Fibroblast of the aortic adventitia (primary cell): ENCODE results near the gene SPECC1L. TPM values are rescaled to one million over a fixed set of nuclear protein-coding genes. Genes with fewer than 3 reads are reported as not detected.
"Not testable (repeated sequence)": the region's sequence is repeated elsewhere in the genome, so short reads cannot be mapped to it uniquely, and the experiment has no call there.

Source experiments
- DNase-seq: peaks from one replicate; pipeline ENCODE4 v3.0.0-alpha.2; 2010; ENCODE audit warnings: low read depth
- H3K4me3 ChIP-seq: 2 replicates; pipeline ENCODE4 v1.5.1; 2011; ENCODE audit warnings: low read depth, mild to moderate bottlenecking, control low read depth, low read length, moderate library complexity
- total RNA-seq: library from RNA; depleted of rRNA; stranded (reverse); fragments of >200 nt; gene quantifications from 2 replicates; pipeline ENCODE4 v1.2.3, GENCODE V29; 2012; ENCODE audit warnings: low replicate concordance
- TF ChIP-seq, protein P1 (sequence below): IDR thresholded peaks from 2 replicates; pipeline ENCODE4 v1.5.1; 2011; ENCODE audit warnings: mild to moderate bottlenecking, low read length, control low read depth, inconsistent platforms; ENCODE audit not compliant: insufficient read depth

SPECC1L gene
- total RNA-seq, 1 donor = 43.2 TPM

GRCh38 chr22:24282401-24282800 lies 11.8 kb downstream of the SPECC1L start:
- TF ChIP-seq, protein P1, sequence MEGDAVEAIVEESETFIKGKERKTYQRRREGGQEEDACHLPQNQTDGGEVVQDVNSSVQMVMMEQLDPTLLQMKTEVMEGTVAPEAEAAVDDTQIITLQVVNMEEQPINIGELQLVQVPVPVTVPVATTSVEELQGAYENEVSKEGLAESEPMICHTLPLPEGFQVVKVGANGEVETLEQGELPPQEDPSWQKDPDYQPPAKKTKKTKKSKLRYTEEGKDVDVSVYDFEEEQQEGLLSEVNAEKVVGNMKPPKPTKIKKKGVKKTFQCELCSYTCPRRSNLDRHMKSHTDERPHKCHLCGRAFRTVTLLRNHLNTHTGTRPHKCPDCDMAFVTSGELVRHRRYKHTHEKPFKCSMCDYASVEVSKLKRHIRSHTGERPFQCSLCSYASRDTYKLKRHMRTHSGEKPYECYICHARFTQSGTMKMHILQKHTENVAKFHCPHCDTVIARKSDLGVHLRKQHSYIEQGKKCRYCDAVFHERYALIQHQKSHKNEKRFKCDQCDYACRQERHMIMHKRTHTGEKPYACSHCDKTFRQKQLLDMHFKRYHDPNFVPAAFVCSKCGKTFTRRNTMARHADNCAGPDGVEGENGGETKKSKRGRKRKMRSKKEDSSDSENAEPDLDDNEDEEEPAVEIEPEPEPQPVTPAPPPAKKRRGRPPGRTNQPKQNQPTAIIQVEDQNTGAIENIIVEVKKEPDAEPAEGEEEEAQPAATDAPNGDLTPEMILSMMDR = no peak
- DNase-seq = no peak
- no peak overlapping the region for H3K4me3 ChIP-seq

DNA sequence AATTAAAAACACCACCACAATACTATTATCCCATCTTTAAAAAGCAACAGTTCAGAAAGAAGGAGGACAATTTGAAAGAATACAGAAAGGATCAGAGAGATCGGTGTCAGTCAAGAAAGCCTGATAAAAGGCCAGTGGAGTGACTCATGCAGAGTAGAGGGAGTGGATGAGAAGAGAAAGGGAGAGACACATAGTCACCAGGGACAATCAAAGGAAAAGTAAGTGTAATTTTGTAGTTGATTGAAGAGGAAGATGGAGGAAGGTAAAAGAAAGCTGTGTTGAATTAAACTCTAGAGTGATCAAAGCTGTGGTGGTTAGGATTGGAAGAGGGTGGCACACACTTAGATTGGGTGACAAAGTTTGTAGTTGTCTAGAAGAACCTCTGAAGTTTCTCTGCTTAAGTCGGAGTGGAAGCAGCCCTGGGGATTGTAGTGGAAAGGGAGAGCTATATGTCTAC lies 14.1 kb downstream of the SPECC1L start:
- TF ChIP-seq, protein P1 = no peak
- DNase-seq = peak; percentile 25
- no peak overlapping the region for H3K4me3 ChIP-seq

GRCh38 chr22:24285245-24285644 lies 14.6 kb downstream of the SPECC1L start:
- H3K4me3 ChIP-seq = no peak overlapping the region

DNA sequence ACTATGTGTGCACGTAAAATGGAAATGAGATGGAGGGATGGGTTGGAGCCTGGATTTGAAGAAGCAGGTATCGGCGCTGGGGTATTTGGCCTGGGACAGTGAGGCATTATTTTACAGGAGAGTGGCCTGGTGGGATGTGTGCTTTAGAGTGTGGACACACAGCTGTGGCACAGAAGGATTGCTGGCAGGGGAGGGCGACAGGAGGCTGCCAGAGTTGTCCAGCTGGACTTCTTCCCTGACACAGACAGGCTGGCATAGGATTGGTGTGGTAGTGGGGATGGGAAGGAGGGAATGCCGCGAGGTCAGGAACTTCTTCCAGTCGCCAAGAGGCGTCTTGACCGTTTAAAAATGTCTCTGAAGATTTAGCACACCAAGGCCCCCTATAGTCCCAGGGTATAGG lies 16.6 kb downstream of the SPECC1L start:
- DNase-seq, H3K4me3 ChIP-seq: not testable (repeated sequence)

More at GRCh38 chr22:24285245-24285644, 14.6 kb downstream of the SPECC1L start:
- peak; percentile 19 for DNase-seq
- TF ChIP-seq, protein P1 = no peak

DNA sequence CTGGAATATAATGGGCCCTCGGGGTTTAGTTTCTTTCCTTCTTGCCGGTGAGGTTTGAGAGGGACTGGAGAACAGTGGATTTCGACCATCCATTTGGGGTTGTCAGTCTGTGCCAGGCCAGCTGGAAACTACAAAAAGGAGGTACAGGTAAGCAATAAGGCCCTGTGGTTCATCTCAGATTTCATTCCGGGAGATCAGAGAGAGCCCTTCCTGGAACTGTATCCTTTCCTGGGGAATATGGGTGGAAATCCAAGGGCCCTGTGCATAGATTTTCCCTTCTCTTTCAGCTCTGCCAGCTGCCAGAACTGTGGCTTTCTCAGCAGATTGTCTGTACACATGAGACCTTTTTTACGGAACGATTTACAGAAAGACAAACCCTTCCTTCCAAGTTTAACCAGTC lies 17.2 kb downstream of the SPECC1L start:
- not testable (repeated sequence) for DNase-seq, H3K4me3 ChIP-seq

DNA sequence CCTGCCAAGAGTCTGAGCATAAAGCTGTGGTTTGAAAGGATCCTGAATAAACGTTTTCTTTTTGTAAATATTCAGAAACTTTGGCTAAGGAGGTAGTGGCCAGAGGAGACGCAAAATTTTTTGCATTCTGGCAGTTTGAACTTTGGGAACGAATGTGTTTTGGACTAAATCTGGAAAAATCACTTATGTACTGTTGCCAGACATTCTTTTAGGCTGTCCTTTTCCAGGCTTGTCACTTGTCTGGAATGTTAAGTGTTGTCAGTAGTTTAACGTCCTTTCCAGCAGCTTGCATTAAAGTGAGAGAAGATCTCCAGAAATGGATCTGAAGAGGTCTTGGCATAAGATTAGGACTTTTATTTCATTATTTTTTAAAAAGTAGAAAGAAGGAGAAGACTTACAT lies 18.5 kb downstream of the SPECC1L start:
- peak; percentile 98 for DNase-seq
- H3K4me3 ChIP-seq = no peak overlapping the region
- TF ChIP-seq, protein P1 = no peak

DNA sequence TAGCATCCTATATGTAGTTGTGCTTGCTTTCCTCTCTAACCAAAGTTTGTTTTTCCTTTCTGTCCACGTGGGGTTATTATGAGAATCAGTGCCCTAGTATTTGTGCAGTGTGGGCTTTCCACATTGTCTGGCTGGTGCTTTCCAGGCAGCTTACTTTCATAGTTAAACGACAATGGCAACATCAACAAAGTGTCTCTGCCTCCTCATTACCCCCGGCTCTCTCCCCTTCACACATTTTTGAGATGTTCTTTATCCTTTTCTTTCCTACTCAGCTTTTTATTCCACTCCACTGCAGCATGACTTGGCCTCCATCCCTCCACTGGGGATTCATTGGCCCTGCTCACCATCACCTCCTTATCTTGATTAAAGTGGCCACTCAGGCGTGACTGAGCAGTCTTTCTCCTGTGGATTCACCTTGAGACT lies 19.1 kb downstream of the SPECC1L start:
- H3K4me3 ChIP-seq = peak overlapping the region; percentile 38

DNA sequence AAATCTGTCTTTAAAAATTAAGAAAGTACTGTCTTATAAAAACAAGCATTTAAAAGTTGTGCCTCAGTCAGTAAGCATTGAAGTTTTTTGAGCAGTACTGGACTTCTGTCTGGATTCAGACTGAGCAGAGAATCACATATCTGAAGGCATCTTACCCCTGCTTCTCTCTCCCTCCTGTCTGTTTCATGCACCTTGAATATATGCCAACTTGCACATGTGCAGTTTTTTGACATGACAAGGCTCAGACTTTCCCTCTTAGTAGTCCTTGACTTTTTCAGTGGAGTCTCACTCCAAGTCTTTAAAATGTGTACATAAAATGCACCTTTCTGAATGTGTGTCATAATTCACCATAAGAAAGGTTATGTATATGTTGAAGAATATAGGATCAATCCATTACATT lies 19.8 kb downstream of the SPECC1L start:
- DNase-seq = peak; percentile 51
- TF ChIP-seq, protein P1 = no peak
- H3K4me3 ChIP-seq = peak overlapping the region; percentile 15

More for the DNA sequence above, 19.1 kb downstream of the SPECC1L start:
- DNase-seq = peak; percentile 47
- TF ChIP-seq, protein P1 = no peak
